K562 (cell line): ENCODE measurements around the gene CDCA3. TPM values are rescaled to one million over a fixed set of nuclear protein-coding genes. Genes with fewer than 3 reads are reported as not detected.

Experiments used
- EZH2 ChIP-seq: IDR thresholded peaks from 2 replicates; pipeline ENCODE4 v1.6.1; 2012; ENCODE audit warnings: low read depth, mild to moderate bottlenecking, inconsistent platforms, low read length, borderline replicate concordance
- HNRNPH1 ChIP-seq: fragments of 200-400 bp; formaldehyde crosslinking; optimal IDR thresholded peaks from 2 replicates; pipeline ENCODE3; 2017; ENCODE audit warnings: low read depth, mild to moderate bottlenecking, low read length, moderate library complexity
- HSF4 ChIP-seq: fragments of 250-450 bp; sonication (Bioruptor Pico); IDR thresholded peaks from 2 replicates; pipeline ENCODE4 v2.1.2; 2022; ENCODE audit warnings: mild to moderate bottlenecking, moderate library complexity, borderline replicate concordance
- KDM5B ChIP-seq: fragments of 200-600 bp; sonication (generic); IDR thresholded peaks from 2 replicates; pipeline ENCODE4 v1.6.1; 2012; ENCODE audit warnings: low read depth, mild to moderate bottlenecking, moderate library complexity, low read length, control low read depth, inconsistent platforms; ENCODE audit not compliant: insufficient replicate concordance
- L3MBTL2 ChIP-seq: fragments of 450-650 bp; IDR thresholded peaks from 2 replicates; pipeline ENCODE4 v1.6.1; 2016; ENCODE audit warnings: mild to moderate bottlenecking, moderate library complexity
- MEIS2 ChIP-seq: fragments of 450-650 bp; IDR thresholded peaks from 2 replicates; pipeline ENCODE4 v1.6.1; 2014; ENCODE audit warnings: mild to moderate bottlenecking; ENCODE audit not compliant: partially characterized antibody
- NFRKB ChIP-seq: fragments of 450-650 bp; IDR thresholded peaks from 2 replicates; pipeline ENCODE4 v1.6.1; 2016; ENCODE audit warnings: low read depth
- PCBP2 ChIP-seq: fragments of 200-400 bp; formaldehyde crosslinking; IDR thresholded peaks from 2 replicates; pipeline ENCODE4 v1.6.1; 2018; ENCODE audit warnings: low read length, low read depth, mild to moderate bottlenecking, moderate library complexity; ENCODE audit not compliant: poor library complexity, severe bottlenecking
- RHOXF2B ChIP-seq: fragments of 250-450 bp; sonication (Bioruptor Pico); conservative IDR thresholded peaks from 2 replicates; pipeline ENCODE4 v1.5.1; 2021
- SMARCA4 ChIP-seq: fragments of 450-650 bp; IDR thresholded peaks from 2 replicates; pipeline ENCODE4 v1.6.1; 2016
- TCF7L2 ChIP-seq: fragments of 150-350 bp; IDR thresholded peaks from 2 replicates; pipeline ENCODE4 v1.6.1; 2016; ENCODE audit warnings: low read depth, mild to moderate bottlenecking, low read length, moderate library complexity
- TFAM ChIP-seq: fragments of 250-450 bp; sonication (Bioruptor Pico); conservative IDR thresholded peaks from 2 replicates; pipeline ENCODE4 v1.5.0; 2021; ENCODE audit warnings: mild to moderate bottlenecking, moderate library complexity
- ZBTB1 ChIP-seq: sonication (generic); formaldehyde crosslinking; IDR thresholded peaks from 2 replicates; pipeline ENCODE4 v1.8.1; 2023; ENCODE audit warnings: missing genetic modification reagents, low read depth, mild to moderate bottlenecking, borderline replicate concordance
- ZBTB5 ChIP-seq: fragments of 450-650 bp; IDR thresholded peaks from 2 replicates; pipeline ENCODE4 v1.6.1; 2017; ENCODE audit warnings: antibody characterized with exemption
- ZFP30 ChIP-seq: fragments of 250-450 bp; sonication (Bioruptor Pico); IDR thresholded peaks from 2 replicates; pipeline ENCODE4 v1.8.0; 2022; ENCODE audit warnings: moderate library complexity, mild to moderate bottlenecking, inconsistent platforms, borderline replicate concordance
- ZKSCAN1 ChIP-seq: fragments of 150-350 bp; IDR thresholded peaks from 2 replicates; pipeline ENCODE4 v1.6.1; 2016; ENCODE audit warnings: low read depth, low read length
- ZNF444 ChIP-seq: fragments of 250-450 bp; sonication (Bioruptor Pico); IDR thresholded peaks from 2 replicates; pipeline ENCODE4 v1.4.0; 2020; ENCODE audit warnings: mild to moderate bottlenecking, moderate library complexity
- ZNF551 ChIP-seq: fragments of 250-450 bp; sonication (Bioruptor Pico); IDR thresholded peaks from 2 replicates; pipeline ENCODE4 v1.5.0; 2021; ENCODE audit warnings: mild to moderate bottlenecking, moderate library complexity
- polyA plus RNA-seq, 8 experiments: library from polyadenylated mRNA; depleted of rRNA in 4 of 8; stranded (reverse) in 5 of 8; unstranded in 3 of 8; fragments of >200 nt; fragmentation: Nextera tagmentation in 2 of 8; fragmentation: Illumina TruSeq in 1 of 8; extraction: Ambion mirVana in 2 of 8; extraction: Trizol in 1 of 8; gene quantifications; 2 replicates each; pipeline versions ENCODE4 v1.2.1 to v1.2.3, GENCODE V29; 2011 to 2014; ENCODE audit warnings: inconsistent platforms in 1 of 8, missing spikeins in 1 of 8
- total RNA-seq, 7 experiments: library from RNA; depleted of rRNA in 6 of 7; stranded (reverse); fragments of >200 nt in 6 of 7; fragmentation: Illumina TruSeq in 2 of 7; extraction: Trizol in 2 of 7; gene quantifications; 2 replicates each; pipeline versions ENCODE4 v1.2.1 to v1.2.3, GENCODE V29; 2011 to 2021; ENCODE audit warnings: low replicate concordance in 1 of 7
- TF ChIP-seq, protein P1 (sequence below): fragments of 250-450 bp; sonication (Bioruptor Pico); IDR thresholded peaks from 2 replicates; pipeline ENCODE4 v1.4.0; 2020
- TF ChIP-seq, protein P2 (sequence below): fragments of 450-650 bp; IDR thresholded peaks from 2 replicates; pipeline ENCODE4 v1.6.1; 2016; ENCODE audit warnings: antibody characterized with exemption

Gene CDCA3
- total and polyA plus RNA-seq, 9 of the 15 experiments (the other 6 are each of a cell fraction or from before 2014, with no cell fraction given) = 24.2 to 80.8 (median 55.1) TPM

- TF ChIP-seq, protein P1, sequence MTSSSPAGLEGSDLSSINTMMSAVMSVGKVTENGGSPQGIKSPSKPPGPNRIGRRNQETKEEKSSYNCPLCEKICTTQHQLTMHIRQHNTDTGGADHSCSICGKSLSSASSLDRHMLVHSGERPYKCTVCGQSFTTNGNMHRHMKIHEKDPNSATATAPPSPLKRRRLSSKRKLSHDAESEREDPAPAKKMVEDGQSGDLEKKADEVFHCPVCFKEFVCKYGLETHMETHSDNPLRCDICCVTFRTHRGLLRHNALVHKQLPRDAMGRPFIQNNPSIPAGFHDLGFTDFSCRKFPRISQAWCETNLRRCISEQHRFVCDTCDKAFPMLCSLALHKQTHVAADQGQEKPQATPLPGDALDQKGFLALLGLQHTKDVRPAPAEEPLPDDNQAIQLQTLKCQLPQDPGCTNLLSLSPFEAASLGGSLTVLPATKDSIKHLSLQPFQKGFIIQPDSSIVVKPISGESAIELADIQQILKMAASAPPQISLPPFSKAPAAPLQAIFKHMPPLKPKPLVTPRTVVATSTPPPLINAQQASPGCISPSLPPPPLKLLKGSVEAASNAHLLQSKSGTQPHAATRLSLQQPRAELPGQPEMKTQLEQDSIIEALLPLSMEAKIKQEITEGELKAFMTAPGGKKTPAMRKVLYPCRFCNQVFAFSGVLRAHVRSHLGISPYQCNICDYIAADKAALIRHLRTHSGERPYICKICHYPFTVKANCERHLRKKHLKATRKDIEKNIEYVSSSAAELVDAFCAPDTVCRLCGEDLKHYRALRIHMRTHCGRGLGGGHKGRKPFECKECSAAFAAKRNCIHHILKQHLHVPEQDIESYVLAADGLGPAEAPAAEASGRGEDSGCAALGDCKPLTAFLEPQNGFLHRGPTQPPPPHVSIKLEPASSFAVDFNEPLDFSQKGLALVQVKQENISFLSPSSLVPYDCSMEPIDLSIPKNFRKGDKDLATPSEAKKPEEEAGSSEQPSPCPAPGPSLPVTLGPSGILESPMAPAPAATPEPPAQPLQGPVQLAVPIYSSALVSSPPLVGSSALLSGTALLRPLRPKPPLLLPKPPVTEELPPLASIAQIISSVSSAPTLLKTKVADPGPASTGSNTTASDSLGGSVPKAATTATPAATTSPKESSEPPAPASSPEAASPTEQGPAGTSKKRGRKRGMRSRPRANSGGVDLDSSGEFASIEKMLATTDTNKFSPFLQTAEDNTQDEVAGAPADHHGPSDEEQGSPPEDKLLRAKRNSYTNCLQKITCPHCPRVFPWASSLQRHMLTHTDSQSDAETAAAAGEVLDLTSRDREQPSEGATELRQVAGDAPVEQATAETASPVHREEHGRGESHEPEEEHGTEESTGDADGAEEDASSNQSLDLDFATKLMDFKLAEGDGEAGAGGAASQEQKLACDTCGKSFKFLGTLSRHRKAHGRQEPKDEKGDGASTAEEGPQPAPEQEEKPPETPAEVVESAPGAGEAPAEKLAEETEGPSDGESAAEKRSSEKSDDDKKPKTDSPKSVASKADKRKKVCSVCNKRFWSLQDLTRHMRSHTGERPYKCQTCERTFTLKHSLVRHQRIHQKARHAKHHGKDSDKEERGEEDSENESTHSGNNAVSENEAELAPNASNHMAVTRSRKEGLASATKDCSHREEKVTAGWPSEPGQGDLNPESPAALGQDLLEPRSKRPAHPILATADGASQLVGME (CRISPR knock-in tag) = no peak
- no peak for TF ChIP-seq PCBP2
- peak; percentile 75 for TF ChIP-seq NFRKB
- no peak for TF ChIP-seq ZNF444 (CRISPR knock-in tag)
- TF ChIP-seq TCF7L2 = no peak
- no peak for TF ChIP-seq ZFP30 (CRISPR knock-in tag)
- TF ChIP-seq, protein P2, sequence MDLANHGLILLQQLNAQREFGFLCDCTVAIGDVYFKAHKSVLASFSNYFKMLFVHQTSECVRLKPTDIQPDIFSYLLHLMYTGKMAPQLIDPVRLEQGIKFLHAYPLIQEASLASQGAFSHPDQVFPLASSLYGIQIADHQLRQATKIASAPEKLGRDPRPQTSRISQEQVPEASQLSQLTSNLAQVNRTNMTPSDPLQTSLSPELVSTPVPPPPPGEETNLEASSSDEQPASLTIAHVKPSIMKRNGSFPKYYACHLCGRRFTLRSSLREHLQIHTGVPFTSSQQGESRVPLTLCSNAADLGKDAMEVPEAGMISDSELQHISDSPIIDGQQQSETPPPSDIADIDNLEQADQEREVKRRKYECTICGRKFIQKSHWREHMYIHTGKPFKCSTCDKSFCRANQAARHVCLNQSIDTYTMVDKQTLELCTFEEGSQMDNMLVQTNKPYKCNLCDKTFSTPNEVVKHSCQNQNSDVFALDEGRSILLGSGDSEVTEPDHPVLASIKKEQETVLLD = no peak
- peak; percentile 25; the same call in 1 of the 2 replicates for TF ChIP-seq L3MBTL2
- TF ChIP-seq ZNF551 (CRISPR knock-in tag) = no peak
- TF ChIP-seq SMARCA4 = no peak
- TF ChIP-seq TFAM = no peak
- no peak for TF ChIP-seq HNRNPH1
- no peak for TF ChIP-seq ZKSCAN1
- no peak for TF ChIP-seq MEIS2
- no peak for TF ChIP-seq HSF4 (CRISPR knock-in tag)
- TF ChIP-seq EZH2 = no peak
- TF ChIP-seq RHOXF2B (CRISPR knock-in tag) = no peak
- no peak for TF ChIP-seq ZBTB1 (CRISPR knock-in tag)
- TF ChIP-seq ZBTB5 = peak; percentile 16; the same call in 1 of the 2 replicates
- TF ChIP-seq KDM5B = peak; percentile 32
Measured at GRCh38 chr12:6828781-6829535, 22.1 kb downstream of the CDCA3 start (continued).
